Erythroblast (primary cell): Measurements from ENCODE around the gene OR52N4.
"Not testable (repeated sequence)": the region's sequence is repeated elsewhere in the genome, so short reads cannot be mapped to it uniquely, and the experiment has no call there.

Source experiments
- GATA1 ChIP-seq: IDR thresholded peaks from 2 replicates; pipeline ENCODE4 v1.6.1; 2011; ENCODE audit warnings: low read depth, mild to moderate bottlenecking, control low read depth, low read length, moderate library complexity
- POLR2A ChIP-seq: IDR thresholded peaks from 2 replicates; pipeline ENCODE4 v1.6.1; 2011; ENCODE audit warnings: mild to moderate bottlenecking, low read length

- TF ChIP-seq POLR2A, GATA1: not testable (repeated sequence)
Observed at GRCh38 chr11:5716518-5716917, 37.5 kb upstream of the OR52N4 start.
